Occipital lobe (tissue), 2 donors: ENCODE results near the gene OTOP2. TPM values are rescaled to one million over a fixed set of nuclear protein-coding genes. Genes with fewer than 3 reads are reported as not detected.

Experiments
- DNase-seq: peaks from one replicate; lab custom pipeline; 2025; lab: John Stamatoyannopoulos, UW
- total RNA-seq: library from RNA; depleted of rRNA; stranded (reverse); fragments of >200 nt; gene quantifications from one replicate; pipeline ENCODE4 v1.2.3, GENCODE V29; 2014

The OTOP2 gene
- not detected for total RNA-seq

GRCh38 chr17:74924250-74924948 is at the start of gene OTOP2:
Gene OTOP2 (plus strand): TSS chr17:74924273. CDS start chr17:74924633, 360 bp downstream.
- DNase-seq, result no peak

DNA sequence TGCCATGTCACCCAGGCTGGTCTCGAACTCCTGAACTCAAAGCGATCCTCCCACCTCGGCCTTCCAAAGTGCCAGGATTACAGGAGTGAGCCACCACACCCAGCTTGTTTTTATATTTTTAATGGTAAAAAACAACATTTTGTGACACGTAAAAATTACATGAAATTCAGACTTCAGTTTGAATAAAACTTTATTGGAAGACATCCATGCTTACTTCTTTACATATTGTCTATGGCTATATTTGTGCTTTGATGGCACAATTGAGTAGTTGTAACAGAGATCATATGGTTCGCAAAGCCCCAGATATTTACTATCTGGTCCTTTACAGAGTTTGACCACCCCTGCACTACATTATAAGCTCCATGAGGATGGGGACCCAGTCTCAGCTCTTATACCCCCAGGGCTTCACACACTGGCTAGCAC is 49.4 kb upstream of the OTOP2 start:
- DNase-seq, result no peak

GRCh38 chr17:74875155-74875976 is 48.7 kb upstream of the OTOP2 start:
- DNase-seq, result no peak

- no peak for DNase-seq
Observed at GRCh38 chr17:74875977-74876593, 48.0 kb upstream of the OTOP2 start.

DNA sequence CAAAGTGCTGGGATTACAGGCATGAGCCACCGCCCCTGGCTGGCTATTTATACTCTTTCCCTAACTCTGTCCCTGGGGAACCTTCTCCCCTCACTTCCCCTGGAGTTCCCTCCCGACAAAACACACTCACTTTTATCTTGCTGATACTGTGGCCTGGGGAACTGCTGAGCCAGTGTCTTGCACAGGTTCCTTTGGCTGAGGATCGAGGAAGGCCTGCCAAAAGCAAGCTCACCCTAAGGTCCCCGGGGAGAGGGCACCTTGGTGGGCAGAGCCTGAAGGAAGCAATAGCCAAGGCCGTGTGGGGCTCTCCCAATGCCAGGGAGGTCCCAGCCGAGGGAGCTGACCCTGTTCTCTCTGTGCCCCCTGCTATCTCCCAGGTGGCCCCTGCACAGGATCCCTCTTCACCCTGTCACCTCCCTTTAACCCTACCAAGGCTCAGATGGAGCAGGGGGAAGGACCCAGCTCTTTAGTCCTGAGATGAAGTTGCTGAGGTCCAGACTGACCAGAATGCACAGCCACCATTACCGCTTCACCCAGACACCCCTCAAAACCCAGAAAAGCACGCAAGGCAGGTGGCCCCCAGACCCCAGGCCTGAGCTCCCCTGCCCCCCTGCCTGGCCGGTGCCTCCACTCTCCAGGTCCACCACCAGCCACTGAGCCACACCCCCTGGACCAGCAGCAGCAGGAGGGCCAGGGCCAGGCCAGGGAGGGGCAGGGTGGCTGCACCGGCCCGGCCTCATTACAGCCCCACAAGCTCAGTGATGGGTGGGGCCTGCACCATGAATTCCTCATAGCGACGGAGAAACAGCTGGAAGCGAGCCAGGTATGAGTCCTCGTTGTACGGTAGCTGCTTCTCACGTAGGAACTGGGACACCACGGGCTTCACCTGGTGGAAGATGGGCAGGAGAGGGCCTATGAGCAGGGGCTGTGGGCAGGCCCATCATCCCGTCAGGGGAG is 46.2 kb upstream of the OTOP2 start:
- DNase-seq, result no peak

DNA sequence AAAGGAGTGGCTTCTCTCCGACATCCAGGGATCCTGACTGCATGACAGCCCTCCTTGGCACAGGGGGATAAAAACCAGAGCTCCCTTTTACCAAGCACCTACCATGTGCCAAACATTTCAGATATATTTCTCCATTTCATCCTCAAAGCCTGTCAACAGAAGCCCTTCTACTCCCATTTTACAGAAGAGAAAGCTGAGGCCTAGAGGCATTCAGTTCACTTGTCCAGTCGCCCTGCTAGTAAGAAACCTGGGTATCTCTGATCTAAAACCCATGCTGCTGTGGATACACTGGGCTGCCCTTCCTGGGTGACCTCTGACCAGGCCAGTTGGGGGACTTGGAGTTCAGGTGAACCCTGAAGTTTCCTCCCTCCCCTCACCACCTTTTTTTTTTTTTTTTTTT is 45.4 kb upstream of the OTOP2 start:
- no peak for DNase-seq

GRCh38 chr17:74879308-74879707 is 44.8 kb upstream of the OTOP2 start:
- no peak for DNase-seq

DNA sequence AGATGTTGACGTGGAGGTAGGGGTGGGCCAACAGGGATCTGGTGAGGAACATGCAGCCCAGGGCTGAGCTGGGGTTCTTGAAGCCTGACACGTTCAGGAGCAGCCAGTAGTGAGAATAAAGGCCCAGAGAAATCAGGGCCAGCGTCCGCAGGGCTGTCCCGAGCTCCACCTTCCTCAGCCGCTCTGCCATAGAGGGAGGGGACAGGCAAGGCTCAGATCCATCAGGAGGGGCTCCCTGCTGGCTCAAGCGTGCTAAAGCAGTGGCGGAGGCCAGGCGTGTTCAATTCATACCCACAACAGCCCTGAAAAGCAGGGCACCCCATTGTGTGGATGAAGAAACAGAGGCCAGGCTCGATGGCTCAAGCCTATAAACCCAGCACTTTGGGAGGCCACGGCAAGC is 43.0 kb upstream of the OTOP2 start:
- DNase-seq, result no peak

- DNase-seq, result no peak
Observed at GRCh38 chr17:74882517-74883240, 41.4 kb upstream of the OTOP2 start.

DNA sequence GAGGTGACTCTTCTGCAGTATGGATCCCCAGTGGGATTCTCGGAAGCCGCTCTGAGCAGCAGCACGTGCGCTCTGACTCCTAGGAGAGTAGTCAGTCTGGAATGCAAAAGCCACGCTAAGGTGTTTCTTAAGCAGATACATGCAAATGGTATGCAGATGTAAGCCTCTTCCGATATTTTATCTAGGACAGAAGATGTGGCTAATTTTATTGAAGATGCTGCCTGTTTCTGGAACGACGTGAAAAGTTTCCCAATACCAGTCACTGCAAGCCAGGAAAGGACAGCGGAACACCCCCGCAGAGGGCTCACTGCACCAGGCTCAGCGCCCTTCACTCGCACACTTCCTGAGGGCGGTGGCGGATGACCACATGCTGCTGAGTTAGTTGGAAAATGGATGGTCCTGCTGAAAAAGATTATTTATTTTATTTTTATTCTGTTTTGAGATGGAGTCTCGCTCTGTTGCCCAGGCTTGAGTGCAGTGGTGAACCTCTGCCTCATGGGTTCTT is 40.8 kb upstream of the OTOP2 start:
- DNase-seq, result no peak

GRCh38 chr17:74888469-74888868 is 35.6 kb upstream of the OTOP2 start:
- DNase-seq, result no peak

DNA sequence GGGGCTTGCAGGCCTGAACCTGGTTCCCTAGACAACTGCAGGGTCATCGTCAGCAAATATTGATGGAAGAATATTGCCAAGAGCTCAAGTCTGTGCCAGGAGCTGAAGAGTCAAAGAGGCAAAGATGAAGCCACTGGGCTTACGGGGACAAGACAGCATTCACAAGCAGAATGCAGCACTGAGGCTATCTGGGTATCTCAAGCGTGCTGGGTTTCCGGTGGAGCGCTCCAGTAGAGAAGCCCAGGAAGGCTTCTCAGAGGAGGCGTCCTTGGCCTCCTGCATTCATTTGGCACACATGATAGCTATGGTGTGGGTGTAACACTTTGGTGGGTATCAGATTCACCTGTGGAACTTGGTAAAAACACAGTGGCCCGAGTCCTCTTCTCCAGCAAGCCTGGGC is 33.5 kb upstream of the OTOP2 start:
- no peak for DNase-seq

GRCh38 chr17:74892013-74892841 is 31.8 kb upstream of the OTOP2 start:
- DNase-seq, result no peak

DNA sequence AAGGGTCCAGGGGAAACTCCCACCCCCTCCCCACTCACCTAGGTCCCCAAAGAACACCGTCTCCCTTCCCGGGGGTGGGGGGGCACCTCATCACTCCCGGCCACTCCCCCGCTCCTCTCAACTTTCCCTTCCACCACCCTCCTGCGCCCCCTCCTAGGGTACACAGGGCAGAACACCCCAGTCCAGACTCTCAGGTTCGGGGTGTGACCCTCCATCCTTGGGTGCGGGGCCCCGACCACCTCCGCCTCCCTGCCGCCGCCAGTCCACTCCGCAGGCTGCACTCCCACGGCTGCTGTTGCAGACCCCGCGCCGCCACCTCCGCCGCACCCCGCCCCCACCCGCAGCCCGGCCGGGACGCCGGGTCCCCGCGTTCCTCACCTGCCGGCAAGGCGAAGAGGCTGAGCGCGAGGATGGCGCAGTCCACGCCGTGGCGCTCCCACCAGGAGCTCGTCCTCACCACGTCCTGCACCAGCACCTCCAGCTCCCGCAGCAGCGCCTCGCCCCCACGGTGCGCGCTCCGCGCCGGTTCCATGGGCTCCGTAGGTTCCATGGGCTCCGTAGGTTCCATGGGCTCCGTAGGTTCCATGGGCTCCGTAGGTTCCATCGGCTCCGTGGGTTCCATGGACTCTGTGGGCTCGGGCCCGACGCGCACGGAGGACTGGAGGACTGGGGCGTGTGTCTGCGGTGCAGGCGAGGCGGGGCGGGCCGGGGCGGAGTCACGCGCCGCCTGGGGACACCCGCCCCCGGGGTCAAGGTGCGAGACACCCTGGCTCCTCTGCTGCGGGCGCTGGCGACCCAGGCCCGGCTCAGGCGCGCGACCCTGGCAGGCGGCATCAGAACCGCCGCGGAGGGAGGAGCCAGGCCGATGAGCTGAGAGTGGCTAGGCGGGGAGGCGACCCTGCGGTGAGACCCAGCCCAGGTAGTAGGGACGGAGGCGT is 30.8 kb upstream of the OTOP2 start, which contains the start of gene FADS6:
TSS of gene FADS6 (minus strand) at position 660 of the 938 bp plus-strand sequence. CDS start at position 622, 38 bp downstream.
- DNase-seq, result no peak

DNA sequence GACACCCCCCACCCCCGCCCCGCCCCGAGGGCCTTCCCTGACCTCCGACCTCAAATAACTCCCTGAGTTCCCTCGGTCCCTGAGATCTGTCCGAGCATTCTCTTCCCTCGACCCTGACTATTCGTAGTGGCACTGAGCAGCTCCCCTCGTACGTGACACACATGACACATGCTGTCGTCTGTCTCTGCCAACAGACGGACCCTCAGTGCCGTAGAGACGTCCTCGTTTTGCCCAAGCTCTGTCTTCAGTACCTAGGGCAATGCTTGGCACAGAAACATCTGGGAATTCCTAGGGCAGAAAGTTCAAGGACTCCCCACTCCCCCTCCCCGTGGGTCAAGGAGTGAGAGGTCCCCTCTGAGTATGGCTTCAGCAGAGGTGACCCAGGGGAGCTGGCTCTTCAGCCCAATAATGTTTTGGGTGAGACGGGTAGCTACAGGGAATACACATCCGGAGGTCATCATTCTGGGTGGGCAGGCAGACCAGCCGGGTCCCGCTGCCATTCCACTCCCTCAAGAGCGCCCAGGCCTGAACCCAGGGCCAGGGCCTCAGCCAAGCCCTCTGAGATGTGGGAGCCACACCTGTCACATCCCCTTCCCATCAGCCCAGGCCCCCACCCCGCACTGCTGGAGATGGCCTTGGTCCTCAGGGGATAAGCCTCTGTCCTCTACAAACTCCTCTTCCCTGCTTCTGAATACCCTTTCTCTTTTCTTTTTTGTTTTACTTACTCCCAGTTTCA is 30.0 kb upstream of the OTOP2 start:
- no peak for DNase-seq

GRCh38 chr17:74898376-74898946 is 25.6 kb upstream of the OTOP2 start:
- no peak for DNase-seq

GRCh38 chr17:74900208-74900607 is 23.9 kb upstream of the OTOP2 start:
- DNase-seq, result no peak
